HG02870 (cell line): Measurements from ENCODE around the gene IQCH.
"Not testable (repeated sequence)": the region's sequence is repeated elsewhere in the genome, so short reads cannot be mapped to it uniquely, and the experiment has no call there.

Source experiments
- ATAC-seq: cut with Tn5 transposase; IDR thresholded peaks from one replicate; pipeline ENCODE4 v1.9.1; 2021; ENCODE audit warnings: mild to moderate bottlenecking, moderate library complexity; ENCODE audit not compliant: unreplicated experiment

The IQCH gene

DNA sequence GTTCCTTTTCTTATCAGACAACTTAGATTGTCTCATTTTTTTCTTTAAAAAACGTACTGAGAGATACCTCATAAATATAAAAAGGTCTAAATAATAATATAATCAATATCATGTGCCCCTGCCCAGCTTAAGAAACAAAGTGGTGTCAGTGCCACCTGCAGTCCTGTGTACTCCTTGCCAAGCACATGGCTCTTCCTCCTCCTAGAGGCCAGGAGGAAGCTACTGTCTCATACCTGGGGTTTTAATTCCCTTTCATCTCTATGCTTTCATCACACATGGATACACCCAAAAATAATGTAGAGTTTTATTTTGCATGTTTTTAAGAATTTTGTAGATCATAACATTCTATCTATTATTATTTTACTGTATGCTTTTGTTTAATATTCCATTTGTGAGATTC lies 167.7 kb downstream of the IQCH start:
- no peak for ATAC-seq

DNA sequence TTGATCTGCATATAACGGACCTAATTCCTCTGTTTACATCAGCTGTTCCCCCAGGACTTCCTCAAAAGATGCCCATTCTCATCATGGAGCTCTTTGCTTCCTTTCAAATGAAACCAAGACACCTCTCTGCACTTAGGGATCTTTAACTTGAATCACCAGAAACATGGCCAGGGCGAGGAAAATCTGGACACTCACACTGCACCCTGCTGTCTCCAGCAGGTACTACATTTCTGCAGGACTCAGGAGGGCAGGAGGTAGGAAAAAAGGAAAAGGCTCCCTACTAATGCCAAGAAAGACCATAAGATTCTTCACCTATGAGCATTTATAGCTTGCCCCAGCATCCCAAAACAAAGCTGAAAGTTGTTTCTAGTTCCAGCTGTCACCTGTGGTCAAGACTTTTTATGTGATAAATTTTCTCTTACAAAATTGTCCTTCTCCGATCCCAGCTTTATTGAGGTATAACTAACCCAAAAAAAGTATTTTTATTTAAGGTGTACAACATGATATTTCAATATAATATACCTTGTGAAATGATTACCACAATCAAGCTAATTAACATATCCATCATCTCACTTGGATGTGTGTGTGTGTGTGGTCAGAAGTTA lies 179.0 kb downstream of the IQCH start:
- no peak for ATAC-seq

GRCh38 chr15:67436351-67437250 lies 182.0 kb downstream of the IQCH start:
- not testable (repeated sequence) for ATAC-seq

DNA sequence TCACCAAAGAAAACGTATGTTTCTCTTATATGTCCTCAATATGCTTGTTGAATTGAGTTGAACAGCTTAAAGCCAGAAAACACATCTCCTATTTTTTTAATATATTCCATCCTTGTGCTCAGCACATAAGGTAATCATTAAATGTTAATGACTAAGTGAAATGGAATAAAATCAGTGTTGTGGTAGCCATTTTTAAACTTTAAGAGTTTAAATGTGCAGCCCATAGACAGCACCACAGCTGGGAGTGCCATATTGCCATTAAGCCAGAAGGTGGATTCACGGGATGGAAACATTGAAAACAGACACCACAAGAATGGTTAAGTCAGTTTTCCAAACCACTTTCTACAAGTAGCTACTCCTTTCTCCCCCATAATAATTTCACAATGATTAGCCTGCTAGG lies 189.5 kb downstream of the IQCH start:
- no peak for ATAC-seq

- no peak for ATAC-seq
Measured at GRCh38 chr15:67446449-67446848, 191.9 kb downstream of the IQCH start.

DNA sequence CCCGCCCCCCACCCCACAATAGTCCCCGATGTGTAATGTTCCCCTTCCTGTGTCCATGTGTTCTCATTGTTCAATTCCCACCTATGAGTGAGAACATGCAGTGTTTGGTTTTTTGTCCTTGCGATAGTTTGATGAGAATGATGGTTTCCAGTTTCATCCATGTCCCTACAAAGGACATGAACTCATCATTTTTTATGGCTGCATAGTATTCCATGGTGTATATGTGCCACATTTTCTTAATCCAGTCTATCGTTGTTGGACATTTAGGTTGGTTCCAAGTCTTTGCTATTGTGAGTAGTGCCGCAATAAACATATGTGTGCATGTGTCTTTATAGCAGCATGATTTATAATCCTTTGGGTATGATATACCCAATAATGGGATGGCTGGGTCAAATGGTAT lies 193.8 kb downstream of the IQCH start:
- ATAC-seq, result not testable (repeated sequence)

- ATAC-seq, result not testable (repeated sequence)
Measured at GRCh38 chr15:67453703-67454102, 199.1 kb downstream of the IQCH start.

- ATAC-seq, result no peak
Measured at GRCh38 chr15:67456677-67457529, 202.3 kb downstream of the IQCH start.

DNA sequence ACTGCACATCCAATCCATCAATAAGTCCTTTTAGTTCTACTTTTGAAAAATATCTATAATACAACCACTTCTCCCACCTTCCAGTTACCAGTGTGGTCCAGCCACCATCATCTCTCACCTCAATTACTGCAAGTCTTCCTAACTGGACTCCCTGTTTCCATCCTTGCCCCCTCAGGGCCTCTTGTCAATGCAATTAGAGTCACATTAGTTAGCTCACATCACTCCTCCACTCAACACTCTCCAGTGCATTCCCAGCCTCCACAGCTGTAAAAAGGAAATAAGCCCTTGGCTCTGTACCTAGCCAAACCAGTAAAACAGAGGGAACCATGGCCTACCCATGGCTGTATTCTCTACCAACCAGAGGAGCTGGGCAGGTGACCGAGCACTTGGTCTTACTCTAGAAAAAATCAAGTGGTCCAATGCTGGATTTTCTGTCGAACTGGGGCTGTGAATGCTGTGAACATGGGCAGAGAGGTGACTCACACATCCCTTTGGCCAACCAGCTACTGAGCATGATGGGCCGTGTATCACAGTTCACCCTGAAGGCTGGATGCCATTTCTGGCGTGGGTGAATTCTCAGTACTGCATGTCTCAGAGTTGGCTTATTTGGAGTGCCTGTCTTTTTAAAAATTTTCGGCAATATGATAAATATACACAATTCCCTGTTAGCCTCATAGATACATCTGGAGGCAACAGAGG lies 203.9 kb downstream of the IQCH start:
- no peak for ATAC-seq

- no peak for ATAC-seq
Measured at GRCh38 chr15:67460521-67460920, 205.9 kb downstream of the IQCH start.

DNA sequence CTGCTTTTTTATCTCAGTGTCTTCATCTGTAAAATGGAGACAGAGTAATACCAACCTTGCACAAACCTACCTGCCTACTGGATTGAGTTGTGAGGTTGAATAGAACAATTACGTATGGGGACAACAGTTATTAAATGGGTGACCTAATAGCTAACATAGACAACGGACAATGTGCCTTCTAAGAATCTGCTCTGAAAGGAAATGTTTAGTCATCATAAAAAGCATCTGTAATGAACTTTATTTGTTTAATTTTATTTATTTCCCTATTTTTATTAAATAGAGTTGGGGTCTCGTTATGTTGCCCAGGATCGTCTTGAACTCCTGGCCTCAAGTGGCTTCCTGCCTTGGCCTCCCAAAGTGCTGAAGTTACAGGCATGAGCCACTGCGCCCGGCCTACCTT lies 207.1 kb downstream of the IQCH start:
- ATAC-seq, result no peak

- ATAC-seq, result no peak
Measured at GRCh38 chr15:67462875-67463274, 208.3 kb downstream of the IQCH start.

- ATAC-seq, result no peak
Measured at GRCh38 chr15:67463488-67463887, 208.9 kb downstream of the IQCH start.

DNA sequence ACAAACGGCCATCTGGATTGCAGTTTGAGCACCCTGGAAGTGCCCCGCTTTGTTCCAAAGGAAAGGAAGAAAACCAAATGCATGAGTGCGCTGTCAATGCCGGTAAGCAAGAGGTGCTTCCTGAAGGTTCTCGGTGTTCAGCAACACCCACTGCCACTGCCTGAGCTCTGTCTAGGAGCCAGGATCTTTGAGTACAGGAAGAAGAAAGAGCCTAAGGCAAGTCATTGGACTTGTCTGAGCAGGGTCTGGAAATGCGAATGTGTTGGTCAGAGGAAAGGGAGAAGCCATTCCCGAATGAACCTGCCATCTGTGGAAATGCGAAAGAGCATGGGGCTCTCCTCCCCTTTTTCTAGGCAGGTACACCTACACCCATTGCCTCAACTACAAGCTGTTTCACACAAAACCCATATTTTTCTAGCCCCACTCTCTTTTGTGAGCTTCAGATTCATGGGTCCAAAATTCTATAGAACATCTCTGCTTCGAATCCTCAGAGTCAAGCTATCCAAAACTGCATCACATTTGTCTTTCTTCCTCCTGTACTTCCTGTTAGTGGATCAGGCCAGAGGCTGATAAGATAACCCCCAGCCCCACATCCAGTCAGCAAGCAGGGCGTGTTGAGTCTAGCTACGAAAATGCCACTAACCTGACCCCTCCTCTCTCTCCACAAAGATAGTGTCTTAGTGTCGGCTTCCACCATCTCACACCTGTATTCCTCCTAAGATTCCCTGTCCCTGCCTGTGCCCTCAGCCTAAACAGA lies 210.8 kb downstream of the IQCH start:
- ATAC-seq, result no peak

DNA sequence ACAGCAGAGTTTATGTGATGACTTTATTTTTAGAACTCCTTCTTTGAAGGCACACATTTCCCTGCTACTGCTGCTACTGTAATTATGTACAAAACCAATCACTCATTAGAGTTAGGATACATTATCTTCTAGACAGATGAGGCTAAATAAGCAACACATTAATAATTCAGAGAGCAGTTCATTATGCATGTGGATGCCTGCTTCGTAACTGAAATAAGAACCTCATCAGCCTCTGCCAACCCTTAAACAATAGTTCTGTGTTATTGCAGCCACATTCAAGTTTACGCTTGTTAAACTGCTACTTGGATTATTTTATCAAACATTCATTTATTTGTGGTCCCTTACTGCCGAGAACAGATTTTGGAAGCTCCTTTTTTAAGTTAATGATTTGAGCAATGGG lies 213.8 kb downstream of the IQCH start:
- ATAC-seq, result no peak

GRCh38 chr15:67469680-67470079 lies 215.1 kb downstream of the IQCH start:
- no peak for ATAC-seq

- ATAC-seq, result no peak
Measured at GRCh38 chr15:67472957-67473356, 218.4 kb downstream of the IQCH start.

DNA sequence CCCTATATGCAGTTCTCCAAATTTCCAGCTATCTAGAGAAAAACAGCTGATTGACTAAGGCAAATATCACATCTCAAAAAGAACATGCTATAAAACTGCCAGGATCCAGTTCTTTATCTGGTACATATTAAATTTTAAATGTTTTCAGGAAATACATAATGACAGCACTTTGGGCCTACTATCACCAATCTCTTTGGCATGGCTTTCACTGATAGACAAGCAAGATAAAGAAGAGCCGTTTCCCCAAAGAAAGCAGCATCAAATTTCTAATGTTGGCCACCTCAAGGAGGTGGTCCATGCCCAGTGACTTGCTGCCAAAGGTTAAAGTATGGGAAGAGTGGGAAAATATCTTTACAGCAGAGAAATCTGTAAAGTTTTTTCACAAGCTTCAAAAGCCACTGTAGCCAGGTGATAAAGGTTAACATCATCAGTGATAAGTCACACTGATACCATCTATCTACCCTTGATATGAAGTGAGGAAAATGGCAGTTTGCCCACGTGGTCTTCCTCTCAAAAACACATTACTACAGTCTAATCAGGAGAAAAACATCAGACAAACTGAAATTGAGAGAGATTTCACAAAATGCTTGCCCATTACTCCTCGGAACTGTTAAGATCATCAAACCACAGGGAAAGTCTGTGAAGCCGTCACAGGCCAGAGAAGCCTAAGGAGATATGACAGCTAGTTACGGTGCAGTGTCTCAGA lies 220.0 kb downstream of the IQCH start:
- ATAC-seq, result no peak

DNA sequence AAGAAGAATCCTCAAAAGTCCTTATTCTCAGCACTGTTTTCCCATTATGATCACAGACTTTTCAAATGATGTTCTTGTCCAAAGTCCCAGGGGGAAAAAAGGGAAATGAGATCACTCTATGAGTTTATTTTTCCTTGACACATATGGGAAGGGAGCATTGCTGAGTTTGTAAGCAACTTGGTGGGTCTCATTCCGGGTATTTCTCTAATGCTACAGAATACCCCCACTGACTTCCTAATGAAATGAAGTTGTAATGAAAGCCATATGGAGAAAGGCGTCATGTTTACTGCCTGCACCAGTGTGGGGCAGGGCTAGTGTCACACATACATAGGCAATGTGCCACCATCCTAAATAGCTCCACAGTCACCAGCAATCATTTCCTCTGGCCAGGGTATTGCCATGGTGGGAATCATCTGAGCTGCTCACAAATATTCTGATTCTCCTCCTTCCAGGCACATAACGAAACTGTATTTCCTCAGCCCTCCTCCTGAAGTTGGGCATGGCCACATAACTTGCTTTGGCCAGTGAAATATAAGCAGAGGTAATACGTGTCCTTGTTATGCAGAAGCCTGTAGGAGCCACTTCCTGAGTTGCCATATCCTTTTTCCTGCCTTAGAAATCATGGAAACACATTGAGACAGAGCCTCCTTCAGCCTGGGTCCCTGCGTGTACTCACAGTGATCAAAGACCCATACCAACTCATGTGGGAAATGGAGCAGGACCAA lies 225.4 kb downstream of the IQCH start:
- ATAC-seq, result no peak
